Mammary epithelial cell (primary cell): Measurements from ENCODE around the gene ZNF205.
"Not testable (repeated sequence)": the region's sequence is repeated elsewhere in the genome, so short reads cannot be mapped to it uniquely, and the experiment has no call there.

Source experiments
- EZH2 ChIP-seq: IDR thresholded peaks from 2 replicates; pipeline ENCODE4 v1.6.1; 2012; ENCODE audit warnings: low read length, inconsistent platforms, borderline replicate concordance
- TF ChIP-seq, protein P1 (sequence below), 2 donors: IDR thresholded peaks in 1 of 2; conservative IDR thresholded peaks in 1 of 2; 2 replicates each; pipeline ENCODE4 v1.5.1; 2011 to 2012; ENCODE audit warnings: inconsistent platforms in 2 of 2, low read length in 2 of 2, mild to moderate bottlenecking in 2 of 2, control low read depth in 1 of 2, low read depth in 1 of 2; ENCODE audit not compliant: insufficient read depth in 1 of 2; ENCODE audit errors: extremely low read depth in 1 of 2

- TF ChIP-seq, protein P1, sequence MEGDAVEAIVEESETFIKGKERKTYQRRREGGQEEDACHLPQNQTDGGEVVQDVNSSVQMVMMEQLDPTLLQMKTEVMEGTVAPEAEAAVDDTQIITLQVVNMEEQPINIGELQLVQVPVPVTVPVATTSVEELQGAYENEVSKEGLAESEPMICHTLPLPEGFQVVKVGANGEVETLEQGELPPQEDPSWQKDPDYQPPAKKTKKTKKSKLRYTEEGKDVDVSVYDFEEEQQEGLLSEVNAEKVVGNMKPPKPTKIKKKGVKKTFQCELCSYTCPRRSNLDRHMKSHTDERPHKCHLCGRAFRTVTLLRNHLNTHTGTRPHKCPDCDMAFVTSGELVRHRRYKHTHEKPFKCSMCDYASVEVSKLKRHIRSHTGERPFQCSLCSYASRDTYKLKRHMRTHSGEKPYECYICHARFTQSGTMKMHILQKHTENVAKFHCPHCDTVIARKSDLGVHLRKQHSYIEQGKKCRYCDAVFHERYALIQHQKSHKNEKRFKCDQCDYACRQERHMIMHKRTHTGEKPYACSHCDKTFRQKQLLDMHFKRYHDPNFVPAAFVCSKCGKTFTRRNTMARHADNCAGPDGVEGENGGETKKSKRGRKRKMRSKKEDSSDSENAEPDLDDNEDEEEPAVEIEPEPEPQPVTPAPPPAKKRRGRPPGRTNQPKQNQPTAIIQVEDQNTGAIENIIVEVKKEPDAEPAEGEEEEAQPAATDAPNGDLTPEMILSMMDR (conservative IDR thresholded peaks at IDR 0.05 in 1 of 2, IDR thresholded peaks at IDR 0.05 in 1 of 2; ENCODE audit: extremely low read depth in 1 of 2, insufficient read depth in 1 of 2, low read depth in 1 of 2, low read length in 2 of 2): not testable (repeated sequence)
- TF ChIP-seq EZH2: not testable (repeated sequence)
These were observed 40.2 kb upstream of the ZNF205 start for GRCh38 chr16:3072148-3072547.
